Tibial artery (tissue), 4 donors: ENCODE measurements around the gene GORAB.

Experiments
- DNase-seq, 2 donors: peaks; one replicate each; pipeline ENCODE4 v3.0.0-alpha.2; 2019
- H3K27ac ChIP-seq, 2 donors: fragments of 200-600 bp; sonication (generic) in 1 of 2; 1 replicate in 1 of 2; 2 replicates in 1 of 2; pipeline ENCODE4 v1.5.1; 2018 to 2019; ENCODE audit warnings: mild to moderate bottlenecking in 1 of 2
- H3K27me3 ChIP-seq, 2 donors: fragments of 200-600 bp; sonication (generic) in 1 of 2; one replicate each; pipeline versions ENCODE4 v1.5.1 to v1.6.0; 2016 to 2019
- H3K36me3 ChIP-seq, 3 donors: fragments of 200-600 bp; sonication (generic) in 2 of 3; one replicate each; pipeline ENCODE4 v1.5.1; 2016 to 2019; ENCODE audit warnings: mild to moderate bottlenecking in 2 of 3
- H3K4me1 ChIP-seq, 4 donors: fragments of 200-600 bp; sonication (generic) in 2 of 4; 1 replicate in 3 of 4; 2 replicates in 1 of 4; pipeline ENCODE4 v1.5.1; 2016 to 2019
- H3K4me3 ChIP-seq, 2 donors: fragments of 200-600 bp; sonication (generic) in 1 of 2; 1 replicate in 1 of 2; 2 replicates in 1 of 2; pipeline ENCODE4 v1.5.1; 2018 to 2019; ENCODE audit warnings: mild to moderate bottlenecking in 2 of 2
- H3K9me3 ChIP-seq, 3 donors: fragments of 200-600 bp; sonication (generic) in 1 of 3; one replicate each; pipeline ENCODE4 v1.5.1; 2016 to 2019
- intact Hi-C: fragments of 100-400 bp; cut with DNase I; formaldehyde crosslinking; loops from one replicate; pipeline ENCODE4 v1.15.0; 2023; ENCODE audit warnings: low total_unique reads
- TF ChIP-seq, protein P1 (sequence below), 2 experiments: fragments of 200-600 bp in 1 of 2; fragments of 450-650 bp in 1 of 2; IDR thresholded peaks; one replicate each; pipeline ENCODE4 v1.5.1; 2017 to 2019; ENCODE audit warnings: antibody characterized with exemption in 2 of 2, mild to moderate bottlenecking in 1 of 2, moderate library complexity in 1 of 2

GORAB gene

DNA sequence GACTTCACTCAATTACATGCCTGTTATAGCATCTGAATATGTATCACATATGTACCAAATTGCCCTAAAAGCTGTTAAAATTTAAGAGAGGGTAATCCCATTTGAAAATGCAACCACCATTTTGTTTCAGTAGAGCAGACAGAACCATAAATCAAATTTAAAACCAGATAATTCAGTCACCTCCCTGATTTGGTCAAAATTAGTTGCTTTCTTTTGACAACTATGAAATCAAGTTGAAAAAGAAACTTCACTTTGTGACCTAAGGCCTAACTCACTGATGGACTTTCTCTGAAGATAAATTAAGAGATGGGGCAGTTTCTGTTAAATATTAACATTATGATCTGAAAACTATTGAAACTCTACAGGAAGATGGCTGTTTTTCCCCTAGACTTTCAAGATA is 6.7 kb downstream of the GORAB start:
- TF ChIP-seq, protein P1, sequence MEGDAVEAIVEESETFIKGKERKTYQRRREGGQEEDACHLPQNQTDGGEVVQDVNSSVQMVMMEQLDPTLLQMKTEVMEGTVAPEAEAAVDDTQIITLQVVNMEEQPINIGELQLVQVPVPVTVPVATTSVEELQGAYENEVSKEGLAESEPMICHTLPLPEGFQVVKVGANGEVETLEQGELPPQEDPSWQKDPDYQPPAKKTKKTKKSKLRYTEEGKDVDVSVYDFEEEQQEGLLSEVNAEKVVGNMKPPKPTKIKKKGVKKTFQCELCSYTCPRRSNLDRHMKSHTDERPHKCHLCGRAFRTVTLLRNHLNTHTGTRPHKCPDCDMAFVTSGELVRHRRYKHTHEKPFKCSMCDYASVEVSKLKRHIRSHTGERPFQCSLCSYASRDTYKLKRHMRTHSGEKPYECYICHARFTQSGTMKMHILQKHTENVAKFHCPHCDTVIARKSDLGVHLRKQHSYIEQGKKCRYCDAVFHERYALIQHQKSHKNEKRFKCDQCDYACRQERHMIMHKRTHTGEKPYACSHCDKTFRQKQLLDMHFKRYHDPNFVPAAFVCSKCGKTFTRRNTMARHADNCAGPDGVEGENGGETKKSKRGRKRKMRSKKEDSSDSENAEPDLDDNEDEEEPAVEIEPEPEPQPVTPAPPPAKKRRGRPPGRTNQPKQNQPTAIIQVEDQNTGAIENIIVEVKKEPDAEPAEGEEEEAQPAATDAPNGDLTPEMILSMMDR (IDR thresholded peaks at IDR 0.05), result no peak
- Histone ChIP-seq H3K9me3 (no peaks in the 10 kb centered on the region), H3K27ac (peak overlapping the region; percentile 9 to 24), H3K27me3 (no peaks in the 10 kb centered on the region), H3K4me3 (no peak overlapping the region), H3K36me3 (peaks cover 18 to 44% (median 33%) of the 10 kb centered on the region in 3 donors), H3K4me1 (peaks cover 0 to 31% (median 20%) of the 10 kb centered on the region in 4 donors)
- DNase-seq, result no peak
- intact Hi-C loops, result no loop called here

DNA sequence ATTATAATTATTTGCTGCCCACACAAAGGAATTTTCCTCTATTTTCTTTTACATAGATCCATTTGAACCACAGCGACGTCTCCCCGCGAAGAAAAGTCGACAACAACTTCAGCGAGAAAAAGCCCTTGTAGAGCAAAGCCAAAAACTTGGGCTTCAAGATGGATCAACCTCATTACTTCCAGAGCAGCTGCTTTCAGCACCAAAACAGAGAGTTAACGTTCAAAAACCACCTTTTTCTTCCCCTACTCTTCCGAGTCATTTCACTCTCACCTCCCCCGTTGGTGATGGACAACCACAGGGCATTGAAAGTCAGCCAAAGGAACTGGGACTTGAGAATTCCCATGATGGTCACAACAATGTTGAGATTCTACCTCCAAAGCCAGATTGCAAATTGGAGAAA is 7.2 kb downstream of the GORAB start:
- TF ChIP-seq, protein P1 (IDR thresholded peaks at IDR 0.05), result no peak
- H3K27ac ChIP-seq, result no peak overlapping the region
- no peak for DNase-seq
- H3K27me3 ChIP-seq, result no peaks in the 10 kb centered on the region
- no peaks in the 10 kb centered on the region for H3K9me3 ChIP-seq
- intact Hi-C loops, result no loop called here
- peaks cover 18 to 48% (median 38%) of the 10 kb centered on the region in 3 donors for H3K36me3 ChIP-seq
- H3K4me1 ChIP-seq, result peaks cover 0 to 26% (median 17%) of the 10 kb centered on the region in 4 donors
- no peak overlapping the region for H3K4me3 ChIP-seq

DNA sequence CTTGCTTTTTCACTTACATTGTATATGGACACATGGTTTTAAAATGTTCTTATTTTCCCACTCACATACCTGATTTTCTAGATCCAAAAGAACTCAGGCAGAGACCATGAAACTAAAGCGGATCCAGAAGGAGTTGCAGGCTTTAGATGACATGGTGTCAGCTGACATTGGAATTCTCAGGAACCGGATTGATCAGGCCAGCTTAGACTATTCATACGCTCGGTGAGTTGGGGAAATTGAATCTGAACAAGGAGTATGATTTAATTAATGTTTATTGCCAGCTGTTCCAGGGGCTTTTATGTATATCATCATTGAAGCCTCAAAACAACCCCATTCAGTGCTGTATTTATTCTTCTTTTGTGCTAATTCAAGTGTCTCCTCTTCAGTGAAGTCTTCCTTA is 12.7 kb downstream of the GORAB start:
- H3K4me3 ChIP-seq, result no peak overlapping the region
- intact Hi-C loops, result no loop called here
- peaks cover 58 to 88% (median 69%) of the 10 kb centered on the region in 3 donors for H3K36me3 ChIP-seq

DNA sequence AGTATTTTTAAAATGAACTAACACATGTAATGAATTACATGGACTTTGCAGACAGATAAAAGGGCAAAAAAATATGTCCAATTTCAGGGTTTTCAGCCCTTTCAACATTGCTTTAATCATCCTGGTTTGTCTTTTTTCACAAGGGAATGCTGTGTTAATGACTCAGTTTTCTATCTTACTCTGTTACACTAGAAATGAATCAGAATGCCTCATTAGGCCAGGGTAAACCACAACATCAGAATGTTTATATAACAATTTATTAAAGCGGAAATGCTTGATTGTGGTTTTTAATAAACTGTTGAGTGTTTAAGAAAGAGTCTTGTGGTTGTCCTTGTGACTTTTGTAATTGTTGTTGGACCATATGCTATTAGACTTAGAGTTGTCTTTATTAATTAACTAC is 13.5 kb downstream of the GORAB start:
- TF ChIP-seq, protein P1 (IDR thresholded peaks at IDR 0.05), result no peak
- intact Hi-C loops, result no loop called here
- no peaks in the 10 kb centered on the region for H3K4me1 ChIP-seq
- no peak overlapping the region for H3K4me3 ChIP-seq
- no peak overlapping the region for H3K27ac ChIP-seq
- DNase-seq, result no peak
- H3K9me3 ChIP-seq, result no peaks in the 10 kb centered on the region
- H3K27me3 ChIP-seq, result no peaks in the 10 kb centered on the region
- H3K36me3 ChIP-seq, result peaks cover 58 to 90% (median 67%) of the 10 kb centered on the region in 3 donors

More for the DNA sequence above, 12.7 kb downstream of the GORAB start:
- Histone ChIP-seq H3K27ac (no peak overlapping the region), H3K4me1 (no peaks in the 10 kb centered on the region), H3K9me3 (no peaks in the 10 kb centered on the region), H3K27me3 (no peaks in the 10 kb centered on the region)
- TF ChIP-seq, protein P1 (IDR thresholded peaks at IDR 0.05), result no peak
- no peak for DNase-seq

DNA sequence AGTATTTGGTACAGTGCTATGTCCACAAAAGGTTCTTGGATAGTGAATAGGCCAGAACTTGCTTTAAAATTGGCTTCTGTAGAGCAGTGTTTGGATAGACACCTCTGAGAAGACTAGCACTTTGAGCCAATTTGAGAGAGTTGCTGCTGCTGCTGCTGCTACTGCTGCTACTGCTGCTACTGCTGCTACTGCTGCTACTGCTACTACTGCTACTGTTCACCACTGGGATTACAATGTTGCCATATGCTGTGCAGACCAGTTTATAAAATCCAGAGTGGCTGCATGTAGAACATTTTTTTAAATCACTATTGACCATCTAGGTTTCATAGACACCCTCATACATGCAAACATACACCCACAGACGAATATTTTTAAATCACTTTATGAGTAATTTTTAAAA is 15.3 kb downstream of the GORAB start:
- TF ChIP-seq, protein P1 (IDR thresholded peaks at IDR 0.05), result no peak
- Histone ChIP-seq H3K9me3 (no peaks in the 10 kb centered on the region), H3K27me3 (no peaks in the 10 kb centered on the region), H3K4me1 (no peaks in the 10 kb centered on the region), H3K4me3 (no peak overlapping the region), H3K27ac (no peak overlapping the region), H3K36me3 (peaks cover 55 to 78% (median 75%) of the 10 kb centered on the region in 3 donors)
- no peak for DNase-seq
- intact Hi-C loops, result no loop called here

DNA sequence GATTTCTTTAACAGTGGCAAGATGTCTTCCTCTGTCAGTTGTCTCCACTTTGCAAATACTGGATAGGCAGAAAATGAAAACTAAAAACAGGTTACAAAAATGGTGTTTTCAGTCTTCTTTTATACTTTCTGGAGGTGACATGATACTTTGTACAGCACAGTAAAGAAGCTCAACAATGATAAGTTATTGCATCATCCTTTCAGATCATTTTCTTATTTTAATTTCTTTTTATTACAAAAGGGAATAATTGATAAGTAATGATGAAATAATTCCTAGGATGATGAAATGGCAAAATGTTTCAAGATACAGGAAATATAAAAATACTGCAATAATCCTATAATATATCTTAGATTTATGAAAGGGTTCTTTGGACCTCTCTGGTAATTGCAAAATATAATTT is 16.5 kb downstream of the GORAB start:
- Histone ChIP-seq H3K27me3 (no peaks in the 10 kb centered on the region), H3K36me3 (peaks cover 52 to 73% (median 64%) of the 10 kb centered on the region in 3 donors), H3K4me3 (no peak overlapping the region), H3K9me3 (no peaks in the 10 kb centered on the region), H3K27ac (no peak overlapping the region), H3K4me1 (no peaks in the 10 kb centered on the region)
- no peak for DNase-seq
- TF ChIP-seq, protein P1 (IDR thresholded peaks at IDR 0.05), result no peak
- intact Hi-C loops, result no loop called here
